Measurements from ENCODE around the gene TYSND1.

GRCh38 chr10:70090013-70090412 is 56.5 kb downstream of the TYSND1 start:
- TF ChIP-seq POLR2A (IDR thresholded peaks at IDR 0.05): no peak
- no peak for TF ChIP-seq CTCF (IDR thresholded peaks at IDR 0.05)

Data from adrenal gland (tissue), 5 donors.